Liver (tissue), 9 donors: ENCODE measurements around the gene C19orf53. TPM values are rescaled to one million over a fixed set of nuclear protein-coding genes. Genes with fewer than 3 reads are reported as not detected.

Experiments used
- DNase-seq: peaks from one replicate; pipeline ENCODE4 v3.0.0-alpha.2; 2017; ENCODE audit warnings: low spot score
- H3K27ac ChIP-seq, 2 donors: one replicate each; pipeline ENCODE4 v1.7.0; 2013; ENCODE audit warnings: inconsistent platforms in 2 of 2, low read length in 2 of 2, control low read depth in 1 of 2, low read depth in 1 of 2, mild to moderate bottlenecking in 1 of 2
- H3K27me3 ChIP-seq, 4 donors: one replicate each; pipeline versions ENCODE4 v1.6.1 to v1.7.0; 2013; ENCODE audit warnings: low read length in 3 of 4, inconsistent platforms in 1 of 4, mild to moderate bottlenecking in 1 of 4, moderate library complexity in 1 of 4; ENCODE audit not compliant: control insufficient read depth in 4 of 4, insufficient read depth in 4 of 4
- H3K36me3 ChIP-seq, 4 donors: one replicate each; pipeline versions ENCODE4 v1.6.1 to v1.7.0; 2013; ENCODE audit warnings: low read length in 3 of 4, mild to moderate bottlenecking in 3 of 4, low read depth in 1 of 4, moderate library complexity in 1 of 4; ENCODE audit not compliant: control insufficient read depth in 4 of 4, insufficient read depth in 3 of 4
- H3K4me1 ChIP-seq, 4 donors: one replicate each; pipeline versions ENCODE4 v1.6.1 to v1.7.0; 2013; ENCODE audit warnings: low read length in 3 of 4, mild to moderate bottlenecking in 3 of 4, moderate library complexity in 1 of 4; ENCODE audit not compliant: control insufficient read depth in 4 of 4, insufficient read depth in 4 of 4
- H3K4me3 ChIP-seq, 3 donors: one replicate each; pipeline versions ENCODE4 v1.6.1 to v1.7.0; 2013; ENCODE audit warnings: low read length in 3 of 3, control low read depth in 1 of 3, low read depth in 1 of 3, mild to moderate bottlenecking in 1 of 3
- H3K9ac ChIP-seq, 2 donors: one replicate each; pipeline ENCODE4 v1.7.0; 2013; ENCODE audit warnings: low read length in 2 of 2, mild to moderate bottlenecking in 2 of 2, moderate library complexity in 2 of 2, control low read depth in 1 of 2, low read depth in 1 of 2
- H3K9me3 ChIP-seq, 4 donors: one replicate each; pipeline versions ENCODE4 v1.6.1 to v1.7.0; 2013; ENCODE audit warnings: low read length in 3 of 4; ENCODE audit not compliant: control insufficient read depth in 4 of 4
- ATF3 ChIP-seq: IDR thresholded peaks from 2 replicates; pipeline ENCODE4 v1.6.1; 2016; ENCODE audit warnings: antibody characterized with exemption
- CTCF ChIP-seq: fragments of 150-350 bp; IDR thresholded peaks from 2 replicates; pipeline ENCODE4 v1.5.1; 2017; ENCODE audit warnings: improper control_type of control experiment, low read depth, low read length; ENCODE audit not compliant: missing input control
- EGR1 ChIP-seq, 2 donors: IDR thresholded peaks; 2 replicates each; pipeline ENCODE4 v1.6.1; 2016 to 2018; ENCODE audit warnings: antibody characterized with exemption in 2 of 2, low read depth in 2 of 2
- FOXA1 ChIP-seq: IDR thresholded peaks from 2 replicates; pipeline ENCODE4 v1.6.1; 2016; ENCODE audit warnings: antibody characterized with exemption
- FOXA2 ChIP-seq: IDR thresholded peaks from 2 replicates; pipeline ENCODE4 v1.6.1; 2016; ENCODE audit warnings: antibody characterized with exemption
- GABPA ChIP-seq, 2 donors: IDR thresholded peaks in 1 of 2; conservative IDR thresholded peaks in 1 of 2; 2 replicates each; pipeline ENCODE4 v1.6.1; 2016; ENCODE audit warnings: antibody characterized with exemption in 2 of 2, mild to moderate bottlenecking in 1 of 2, moderate library complexity in 1 of 2
- HNF4A ChIP-seq, 2 donors: conservative IDR thresholded peaks; 2 replicates each; pipeline ENCODE4 v1.6.1; 2016; ENCODE audit warnings: antibody characterized with exemption in 2 of 2, mild to moderate bottlenecking in 2 of 2
- HNF4G ChIP-seq: IDR thresholded peaks from 2 replicates; pipeline ENCODE4 v1.6.1; 2016; ENCODE audit warnings: antibody characterized with exemption
- JUND ChIP-seq, 2 donors: IDR thresholded peaks; 2 replicates each; pipeline ENCODE4 v1.6.1; 2016; ENCODE audit warnings: antibody characterized with exemption in 2 of 2
- NR2F2 ChIP-seq: IDR thresholded peaks from 2 replicates; pipeline ENCODE4 v1.6.1; 2016; ENCODE audit warnings: antibody characterized with exemption
- RAD21 ChIP-seq, 2 donors: IDR thresholded peaks; 2 replicates each; pipeline ENCODE4 v1.6.1; 2016; ENCODE audit warnings: antibody characterized with exemption in 2 of 2, mild to moderate bottlenecking in 2 of 2
- REST ChIP-seq: IDR thresholded peaks from 2 replicates; pipeline ENCODE4 v1.6.1; 2016; ENCODE audit warnings: antibody characterized with exemption, mild to moderate bottlenecking
- RXRA ChIP-seq, 2 donors: IDR thresholded peaks; 2 replicates each; pipeline ENCODE4 v1.6.1; 2017 to 2018; ENCODE audit warnings: antibody characterized with exemption in 2 of 2, mild to moderate bottlenecking in 1 of 2
- SP1 ChIP-seq: IDR thresholded peaks from 2 replicates; pipeline ENCODE4 v1.6.1; 2018; ENCODE audit warnings: antibody characterized with exemption, mild to moderate bottlenecking
- TAF1 ChIP-seq: conservative IDR thresholded peaks from 2 replicates; pipeline ENCODE4 v1.6.1; 2016; ENCODE audit warnings: antibody characterized with exemption, mild to moderate bottlenecking
- YY1 ChIP-seq: IDR thresholded peaks from 2 replicates; pipeline ENCODE4 v1.6.1; 2016; ENCODE audit warnings: antibody characterized with exemption, mild to moderate bottlenecking
- ZBTB33 ChIP-seq: IDR thresholded peaks from 2 replicates; pipeline ENCODE4 v1.6.1; 2016; ENCODE audit warnings: antibody characterized with exemption
- WGBS: extraction: QIAGEN DNeasy Blood & Tissue Kit; methylation state at CpG from one replicate; pipeline ENCODE4 v1.1.7; 2013; 5-methylcytosine and 5-hydroxymethylcytosine counted together
- polyA plus RNA-seq, 2 donors: library from polyadenylated mRNA; stranded (reverse) in 1 of 2; unstranded in 1 of 2; fragments of 200-250 nt in 1 of 2; fragments of >200 nt in 1 of 2; fragmentation: Nextera tagmentation in 1 of 2; extraction: Ambion mirVana in 1 of 2; gene quantifications; one replicate each; pipeline versions ENCODE4 v1.2.1 to v1.2.3, GENCODE V29; 2013 to 2015
- total RNA-seq, 2 donors: library from RNA; depleted of rRNA; stranded (reverse); fragments of >200 nt; gene quantifications; one replicate each; pipeline ENCODE4 v1.2.3, GENCODE V29; 2014
- TF ChIP-seq, protein P1 (sequence below): IDR thresholded peaks from 2 replicates; pipeline ENCODE4 v1.6.1; 2016; ENCODE audit warnings: antibody characterized with exemption
- donor health status: healthy.
- donor health status: healthy.
- donor health status: healthy.
- donor health status: healthy.
- donor health status: healthy.

C19orf53 gene
- total and polyA plus RNA-seq, 4 donors, result 18.5 to 88.5 (median 59.5) TPM

GRCh38 chr19:13781547-13781946 lies 7.3 kb downstream of the C19orf53 start:
- Histone ChIP-seq H3K9me3 (no peaks in the 10 kb centered on the region), H3K9ac (no peak overlapping the region), H3K4me1 (peaks cover 0 to 5% (median 2%) of the 10 kb centered on the region in 4 donors), H3K36me3 (peaks cover 5 to 22% (median 14%) of the 10 kb centered on the region in 4 donors), H3K27me3 (no peaks in the 10 kb centered on the region), H3K4me3 (no peak overlapping the region), H3K27ac (no peak overlapping the region)
- no peak for DNase-seq
- whole genome bisulfite sequencing, result 25% methylated on average over 5 of the region's 5 CpGs
- TF ChIP-seq EGR1 (IDR thresholded peaks at IDR 0.05; ENCODE audit: low read depth in 2 of 2) (no peak), ZBTB33 (no peak), JUND (IDR thresholded peaks at IDR 0.05) (peak; percentile 91), HNF4G (no peak), GABPA (IDR thresholded peaks at IDR 0.05 in 1 of 2, conservative IDR thresholded peaks at IDR 0.05 in 1 of 2) (no peak), RXRA (IDR thresholded peaks at IDR 0.05) (no peak), RAD21 (IDR thresholded peaks at IDR 0.05) (peak in 1 of 2 donors; percentile 10), TAF1 (no peak), FOXA2 (no peak), ATF3 (peak; percentile 13), CTCF (no peak), SP1 (no peak), NR2F2 (no peak), REST (no peak), FOXA1 (no peak), HNF4A (conservative IDR thresholded peaks at IDR 0.05) (no peak), YY1 (no peak)
- TF ChIP-seq, protein P1, sequence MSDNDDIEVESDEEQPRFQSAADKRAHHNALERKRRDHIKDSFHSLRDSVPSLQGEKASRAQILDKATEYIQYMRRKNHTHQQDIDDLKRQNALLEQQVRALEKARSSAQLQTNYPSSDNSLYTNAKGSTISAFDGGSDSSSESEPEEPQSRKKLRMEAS, result no peak
